Activated CD8-positive, alpha-beta memory T cell treated with anti-CD3 and anti-CD28 coated beads, Interleukin-2, amount 50 U/mL, for 4 hours (primary cell): ENCODE measurements around the gene DNLZ.
"Not testable (repeated sequence)": the region's sequence is repeated elsewhere in the genome, so short reads cannot be mapped to it uniquely, and the experiment has no call there.

Experiments
- DNase-seq: peaks from one replicate; pipeline ENCODE4 v3.0.0-alpha.2; 2020

Gene DNLZ

DNA sequence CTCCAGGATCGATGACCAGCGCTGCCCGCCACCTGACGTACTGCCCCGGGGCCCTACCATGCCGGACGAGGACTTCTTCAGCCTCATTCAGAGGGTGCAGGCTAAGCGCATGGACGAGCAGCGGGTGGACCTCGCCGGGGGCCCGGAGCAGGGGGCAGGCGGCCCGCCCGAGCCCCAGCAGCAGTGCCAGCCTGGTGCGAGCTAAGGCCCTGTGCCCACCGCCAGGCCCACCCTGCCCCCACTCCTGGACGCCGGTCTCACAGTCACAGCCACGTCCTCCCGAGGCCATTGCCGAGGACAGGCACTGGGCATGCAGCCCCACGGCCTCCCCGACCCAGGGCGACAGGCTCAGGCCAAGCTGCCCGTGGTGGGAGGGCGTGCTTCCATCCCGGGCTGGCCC is 5.5 kb downstream of the DNLZ start:
- DNase-seq: no peak

DNA sequence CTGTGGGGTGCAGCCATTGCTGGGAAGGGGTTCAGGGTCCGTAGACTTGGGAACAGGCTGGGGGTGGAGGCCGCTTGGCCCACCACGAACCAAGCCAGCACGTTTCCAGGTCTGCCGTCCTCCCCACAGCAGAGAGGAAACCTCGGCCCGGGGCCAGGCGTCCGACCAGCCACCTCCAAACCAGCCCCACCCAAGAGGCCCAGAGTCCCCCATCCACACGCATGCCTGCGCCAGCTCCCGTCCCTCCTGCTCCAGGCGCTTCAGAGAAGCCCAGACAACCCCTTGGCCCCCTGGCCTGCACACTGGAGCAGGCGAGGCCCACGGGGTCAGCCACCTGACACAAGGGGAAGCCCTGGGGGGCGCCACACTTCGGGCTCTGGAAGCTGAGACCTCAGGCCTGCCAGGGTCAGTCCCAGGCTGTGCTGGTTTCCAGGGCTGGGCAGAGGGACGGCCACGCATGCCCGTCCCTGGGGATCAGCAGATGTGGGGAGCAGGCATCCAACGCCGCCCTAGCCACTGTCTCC is 6.3 kb downstream of the DNLZ start:
- no peak for DNase-seq

DNA sequence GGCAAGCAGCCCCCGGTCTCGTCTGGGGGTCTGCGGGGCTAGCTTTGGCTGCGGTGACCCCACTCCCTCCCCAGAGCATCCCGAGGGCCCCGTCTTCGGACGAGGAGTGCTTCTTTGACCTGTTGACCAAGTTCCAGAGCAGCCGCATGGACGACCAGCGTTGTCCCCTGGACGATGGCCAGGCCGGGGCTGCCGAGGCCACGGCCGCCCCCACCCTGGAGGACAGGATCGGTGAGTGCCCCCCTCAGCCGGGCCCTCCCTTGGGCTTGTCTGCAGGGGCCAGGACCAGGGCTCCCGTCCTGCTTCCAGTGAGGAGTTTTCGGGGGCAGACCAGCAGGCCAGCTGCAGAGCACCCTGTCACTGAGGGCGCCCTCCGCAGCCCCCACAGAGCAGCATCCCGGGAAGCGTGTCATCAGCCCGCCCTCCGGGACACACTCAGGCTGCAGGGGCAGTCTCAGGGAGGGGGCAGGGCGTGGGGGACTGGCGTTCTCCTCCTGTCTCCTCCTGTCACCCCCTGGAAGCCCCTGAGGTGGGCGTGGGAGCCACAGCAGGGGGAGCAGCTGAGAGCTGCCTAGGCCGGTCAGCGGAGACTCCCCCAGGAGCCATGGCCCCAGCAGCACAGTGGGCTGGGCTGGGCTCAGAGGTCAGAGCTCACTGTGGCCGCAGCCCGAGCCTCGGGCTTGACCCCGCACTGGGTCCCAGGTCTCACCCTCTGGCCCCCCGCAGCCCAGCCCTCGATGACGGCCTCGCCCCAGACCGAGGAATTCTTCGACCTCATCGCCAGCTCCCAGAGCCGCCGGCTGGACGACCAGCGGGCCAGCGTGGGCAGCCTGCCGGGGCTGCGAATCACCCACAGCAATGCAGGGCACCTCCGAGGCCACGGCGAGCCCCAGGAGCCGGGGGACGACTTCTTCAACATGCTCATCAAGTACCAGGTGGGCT is 7.7 kb downstream of the DNLZ start:
- DNase-seq: no peak

DNA sequence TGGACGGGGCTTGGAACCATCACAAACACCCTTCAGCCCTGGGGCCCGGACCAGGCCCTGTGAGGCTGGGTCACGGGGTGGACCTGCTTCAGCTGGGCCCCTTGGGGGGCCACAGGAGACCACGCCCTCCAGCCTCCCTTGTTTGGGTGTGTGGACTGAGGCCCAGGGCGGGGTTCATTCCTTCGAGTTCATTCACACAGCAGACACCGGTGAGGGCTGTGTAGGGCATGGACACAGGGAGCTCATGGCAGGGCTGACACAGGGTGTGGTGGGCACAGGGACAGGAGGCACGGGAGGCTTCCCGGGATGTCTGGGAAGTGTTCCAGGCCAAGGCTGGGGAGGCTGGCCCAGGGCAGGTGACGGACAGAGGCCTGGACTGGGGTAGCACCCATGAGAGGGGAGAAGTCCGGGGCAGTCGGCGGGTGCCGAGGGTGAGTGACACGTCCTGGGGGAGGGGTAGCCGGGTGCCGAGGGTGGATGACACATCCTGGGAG is 8.9 kb downstream of the DNLZ start:
- no peak for DNase-seq

DNA sequence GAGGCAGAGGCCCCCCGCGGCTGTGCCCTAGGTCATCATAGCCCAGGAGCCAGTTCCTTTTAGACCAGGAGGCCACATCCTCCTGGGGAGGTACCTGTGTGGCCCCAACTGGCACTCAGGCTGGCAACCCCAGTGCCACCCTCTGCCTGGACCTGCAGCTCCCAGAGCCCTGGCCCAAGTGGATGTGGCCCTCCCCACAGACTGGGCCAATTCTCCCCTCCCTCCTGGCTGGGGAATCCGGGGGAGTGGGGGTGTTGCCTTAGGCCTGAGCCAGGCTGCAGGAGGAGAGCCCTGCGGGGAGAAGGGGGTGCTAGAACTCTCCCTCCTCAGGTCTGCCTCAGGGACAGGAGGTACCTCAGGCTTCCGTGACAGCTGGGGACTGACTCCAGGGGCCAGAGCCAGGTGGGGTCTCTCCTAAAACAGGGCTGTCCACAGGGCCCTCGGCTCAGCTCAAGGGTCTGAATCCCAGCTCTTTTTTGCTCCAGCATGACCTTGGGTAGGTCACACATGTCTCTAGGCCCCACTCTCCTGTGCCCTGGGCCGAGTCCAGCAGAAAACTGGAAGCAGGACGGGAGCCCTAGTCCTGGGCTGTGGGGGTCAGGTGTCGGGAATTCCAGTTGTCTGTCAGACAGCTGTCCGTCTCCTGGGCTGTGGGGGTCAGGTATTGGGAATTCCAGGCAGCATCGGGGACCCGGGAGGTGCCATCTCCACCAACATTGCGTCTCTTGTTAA is 9.6 kb downstream of the DNLZ start:
- no peak for DNase-seq

DNA sequence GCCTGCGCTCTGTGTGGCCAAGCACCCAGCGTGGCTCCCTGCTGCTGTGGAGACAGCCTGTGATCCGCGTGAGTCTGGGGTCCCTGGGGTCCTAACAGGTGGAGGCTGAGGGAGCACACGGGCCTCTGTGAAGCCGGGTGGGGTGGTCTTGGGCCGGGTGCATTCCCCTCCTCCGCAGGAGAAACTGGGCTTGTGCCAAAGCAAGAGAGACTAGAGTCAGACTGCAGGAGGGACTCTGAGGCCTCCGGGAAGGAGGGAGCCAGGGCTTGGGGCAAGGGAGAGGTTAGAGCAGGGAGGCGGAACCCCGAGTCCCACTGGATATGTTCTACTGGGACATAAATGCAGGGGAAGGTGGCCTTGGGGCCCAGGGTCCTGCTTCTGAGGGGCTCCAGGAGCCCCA is 10.5 kb downstream of the DNLZ start:
- DNase-seq: no peak

DNA sequence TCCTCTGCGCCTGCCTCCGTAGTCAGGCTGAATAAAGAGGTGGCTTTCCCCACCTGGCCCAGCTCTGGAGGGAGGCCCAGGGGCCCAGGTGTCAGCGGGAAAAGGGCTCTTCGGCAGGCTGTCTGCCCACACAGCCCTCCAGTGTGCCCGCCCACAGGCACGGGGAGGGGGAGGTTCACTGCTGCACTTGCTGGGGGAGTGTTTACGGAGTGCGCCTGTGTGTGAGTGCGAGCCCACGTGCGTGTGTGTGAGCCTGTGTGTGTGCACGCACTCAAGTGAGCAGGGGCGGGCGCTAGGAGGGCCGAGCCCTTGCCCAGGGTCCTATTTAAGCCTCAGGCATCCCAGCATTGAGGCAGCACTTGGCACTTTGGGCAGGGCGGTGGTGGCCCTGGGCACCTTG is 10.9 kb downstream of the DNLZ start:
- DNase-seq: no peak

DNA sequence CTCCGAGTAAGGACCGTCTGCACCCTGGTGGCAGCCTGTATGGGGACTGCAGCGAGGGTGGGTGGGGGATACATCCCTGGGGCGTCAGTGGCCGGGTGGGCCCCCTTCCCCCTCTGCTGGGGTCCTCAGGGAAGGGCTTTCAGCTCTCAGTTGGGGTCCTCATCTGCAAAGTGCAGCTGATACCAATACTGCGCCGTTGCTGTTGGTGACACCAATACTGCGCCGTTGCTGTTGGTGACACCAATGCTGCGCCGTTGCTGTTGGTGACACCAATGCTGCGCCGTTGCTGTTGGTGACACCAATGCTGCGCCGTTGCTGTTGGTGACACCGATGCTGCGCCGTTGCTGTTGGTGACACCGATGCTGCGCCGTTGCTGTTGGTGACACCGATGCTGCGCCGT is 11.7 kb downstream of the DNLZ start:
- DNase-seq: not testable (repeated sequence)

DNA sequence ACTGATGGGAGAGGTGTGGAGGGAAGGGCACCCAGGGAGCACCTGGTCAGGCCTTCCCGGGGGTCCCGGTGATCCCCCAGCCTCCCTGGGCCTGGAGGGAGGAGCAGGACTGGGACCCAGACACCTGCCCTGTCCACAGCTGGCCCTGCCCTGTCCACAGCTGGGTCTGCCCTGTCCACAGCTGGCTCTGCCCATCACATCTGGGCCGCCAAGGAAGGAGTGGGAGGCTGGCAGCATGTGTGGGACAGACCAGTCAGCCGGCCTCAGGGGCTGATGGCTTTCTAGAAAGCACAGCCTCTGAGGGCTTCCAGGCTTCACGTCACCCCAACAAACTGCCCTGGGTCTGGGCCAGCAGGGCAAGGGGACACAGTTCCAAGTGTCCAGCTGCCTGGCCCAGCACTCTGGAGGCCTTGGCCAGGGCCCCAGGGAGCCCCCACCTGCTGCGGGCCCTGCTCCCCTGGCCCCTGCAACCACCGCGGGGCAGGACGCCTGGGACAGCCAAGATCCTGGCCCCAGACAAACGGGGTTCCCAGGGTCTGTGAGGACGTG is 12.2 kb downstream of the DNLZ start:
- DNase-seq: no peak

DNA sequence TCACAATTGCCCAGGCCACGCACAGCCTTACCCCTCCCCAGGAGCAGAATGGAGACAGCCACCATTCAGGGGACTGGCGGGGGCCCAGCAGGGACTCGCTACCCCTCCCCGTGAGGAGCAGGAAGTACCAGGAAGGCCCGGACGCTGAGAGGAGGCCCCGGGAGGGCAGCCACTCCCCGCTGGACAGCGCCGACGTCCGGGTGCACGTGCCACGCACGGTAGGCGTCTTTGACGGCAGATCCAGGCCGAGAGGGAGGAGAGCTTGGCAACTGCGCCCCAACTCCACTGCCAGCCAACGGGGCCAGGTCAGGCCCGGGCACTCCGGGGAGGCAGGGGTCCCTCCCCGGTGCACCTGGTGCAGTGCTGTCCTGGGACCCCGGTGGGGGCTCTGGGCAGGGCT is 14.0 kb downstream of the DNLZ start:
- no peak for DNase-seq

DNA sequence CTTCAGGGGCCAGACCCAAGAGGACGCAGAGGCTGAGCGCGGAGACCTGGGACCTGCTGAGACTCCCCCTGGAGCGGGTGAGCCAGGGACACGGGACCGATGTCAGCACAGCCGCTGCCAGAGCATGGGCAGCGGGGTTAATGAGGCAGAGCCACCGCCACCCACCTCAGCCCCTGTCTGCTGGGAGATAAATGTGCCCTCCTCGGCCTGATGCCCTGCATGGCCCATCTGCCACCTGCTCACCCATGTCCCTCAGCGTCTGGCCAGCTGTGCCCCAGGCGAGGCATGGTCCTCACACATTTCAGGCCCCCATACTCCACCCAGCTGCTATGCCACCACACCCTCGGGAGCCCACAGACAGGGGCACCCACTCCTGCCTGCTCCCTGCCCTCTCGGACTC is 14.9 kb downstream of the DNLZ start:
- no peak for DNase-seq

DNA sequence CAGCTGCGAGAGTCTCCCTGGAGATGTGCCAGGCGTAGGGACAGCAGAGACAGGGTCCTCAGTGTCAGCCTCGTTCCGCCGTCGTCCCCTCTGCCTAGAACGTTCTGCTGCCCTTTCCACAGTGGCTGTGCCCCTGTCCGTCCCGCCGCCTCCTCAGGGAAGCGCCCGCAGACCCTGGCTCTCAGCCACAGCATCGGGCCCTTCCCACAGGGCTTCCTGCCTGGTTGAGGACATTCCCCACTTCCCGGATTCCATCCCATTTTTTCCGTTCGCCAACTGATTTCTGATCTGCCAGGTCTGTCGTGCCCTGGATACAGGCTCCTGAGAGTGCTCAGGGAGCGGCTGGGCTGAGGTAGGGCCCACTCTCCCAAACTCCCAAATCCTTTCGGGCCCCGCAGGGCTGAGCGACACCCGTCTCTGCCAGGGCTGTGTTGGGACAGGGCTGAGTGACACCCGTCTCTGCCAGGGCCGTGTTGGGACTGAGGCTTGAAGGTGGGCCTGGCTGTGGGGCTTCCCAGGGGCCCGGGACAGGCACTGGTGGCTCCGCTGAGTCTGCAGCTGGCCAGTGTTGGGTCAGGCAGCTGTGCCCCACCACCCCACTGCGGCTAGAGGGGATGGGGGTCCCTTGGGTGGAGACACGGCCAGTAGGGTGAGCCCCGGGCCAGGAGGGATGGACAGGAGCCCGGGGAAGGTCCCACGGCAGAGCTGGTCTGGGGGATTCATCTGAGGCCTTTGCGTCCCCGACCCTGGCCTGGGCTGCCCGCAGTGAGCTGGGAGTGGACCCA is 15.9 kb downstream of the DNLZ start:
- DNase-seq: no peak

DNA sequence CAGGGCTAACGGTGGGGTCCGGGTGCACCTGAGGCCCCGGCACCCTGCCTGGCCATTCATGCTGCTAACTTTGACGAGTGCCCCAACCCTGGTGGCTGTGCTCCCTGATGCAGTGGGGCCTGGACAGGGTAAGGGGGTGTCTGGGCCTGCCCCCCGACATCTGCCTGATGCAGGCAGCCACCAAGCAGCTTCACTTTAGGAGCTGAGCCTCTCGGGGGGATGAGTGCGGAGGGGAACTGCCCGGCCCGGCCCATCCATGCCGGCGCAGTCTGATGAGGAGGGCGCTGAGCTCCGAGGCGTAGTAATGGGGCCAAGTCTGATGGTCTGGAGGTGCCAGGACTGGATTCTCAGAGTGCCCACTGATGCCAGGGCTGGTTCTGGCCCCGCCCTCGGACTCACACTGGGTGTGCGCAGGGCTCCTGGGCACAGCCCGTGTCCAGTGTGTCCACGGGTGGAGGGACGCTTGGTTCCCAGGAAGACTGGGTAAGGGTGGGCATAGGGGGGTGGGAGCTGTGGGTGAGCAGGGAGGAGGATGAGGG is 16.5 kb downstream of the DNLZ start:
- DNase-seq: no peak

DNA sequence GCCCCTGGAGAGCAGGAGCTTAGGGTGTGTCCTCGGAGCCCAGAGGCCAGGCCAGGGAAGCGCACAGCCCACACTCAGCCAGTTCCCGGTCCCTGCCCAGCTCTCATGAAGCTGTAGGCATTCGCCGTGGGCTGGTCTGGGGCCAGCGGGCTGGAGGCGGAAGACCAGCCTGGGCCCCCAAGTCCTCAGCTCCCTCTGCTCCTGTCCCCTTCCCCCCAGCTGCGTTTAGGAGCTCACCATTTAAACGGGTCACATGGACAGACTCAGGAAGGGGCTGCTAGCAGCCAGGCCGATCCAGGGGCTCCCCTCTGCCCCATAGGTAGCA is 17.4 kb downstream of the DNLZ start:
- no peak for DNase-seq

DNA sequence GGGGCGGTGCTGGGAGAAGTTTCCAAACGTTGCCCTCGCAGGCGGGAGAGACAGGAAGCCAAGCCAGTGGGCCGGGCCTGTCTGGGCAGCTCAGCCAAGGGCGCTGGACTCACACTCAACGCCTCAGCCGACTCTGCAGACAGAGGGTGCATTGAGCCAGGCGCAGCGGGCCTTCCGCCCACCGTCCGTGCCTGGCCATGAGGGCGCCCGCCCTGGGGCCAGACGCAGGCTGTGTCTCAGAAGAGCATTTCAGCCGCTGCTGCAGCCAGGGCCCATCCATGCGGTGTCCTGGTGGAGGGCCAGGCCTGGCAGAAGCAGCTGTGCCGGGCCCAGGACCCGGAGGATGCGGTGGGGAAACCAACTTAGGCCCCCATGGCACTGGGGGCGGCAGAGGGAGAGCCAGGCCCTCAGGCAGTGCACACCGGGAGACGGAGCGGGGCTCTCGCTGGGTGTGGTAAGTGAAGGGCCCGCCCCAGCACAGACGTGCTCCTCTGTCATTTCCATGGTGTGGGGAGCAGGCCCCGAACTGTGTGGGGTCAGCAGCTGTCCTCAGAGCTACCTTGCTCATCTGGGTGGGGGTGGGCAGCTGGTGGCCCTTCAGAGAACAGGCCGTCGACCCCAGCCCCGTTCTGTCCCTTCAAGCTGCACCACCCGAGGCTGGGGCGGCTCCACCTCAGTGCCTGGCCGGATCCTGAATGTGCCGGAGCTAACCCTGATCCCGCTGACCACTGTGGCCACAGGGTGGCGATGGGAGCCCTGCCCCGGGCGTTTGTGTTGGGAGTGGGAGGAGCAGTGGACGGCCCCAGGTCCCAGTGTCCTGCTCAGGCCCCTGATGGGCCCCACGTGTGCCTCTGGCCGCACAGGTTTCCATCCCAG is 18.0 kb downstream of the DNLZ start:
- no peak for DNase-seq

DNA sequence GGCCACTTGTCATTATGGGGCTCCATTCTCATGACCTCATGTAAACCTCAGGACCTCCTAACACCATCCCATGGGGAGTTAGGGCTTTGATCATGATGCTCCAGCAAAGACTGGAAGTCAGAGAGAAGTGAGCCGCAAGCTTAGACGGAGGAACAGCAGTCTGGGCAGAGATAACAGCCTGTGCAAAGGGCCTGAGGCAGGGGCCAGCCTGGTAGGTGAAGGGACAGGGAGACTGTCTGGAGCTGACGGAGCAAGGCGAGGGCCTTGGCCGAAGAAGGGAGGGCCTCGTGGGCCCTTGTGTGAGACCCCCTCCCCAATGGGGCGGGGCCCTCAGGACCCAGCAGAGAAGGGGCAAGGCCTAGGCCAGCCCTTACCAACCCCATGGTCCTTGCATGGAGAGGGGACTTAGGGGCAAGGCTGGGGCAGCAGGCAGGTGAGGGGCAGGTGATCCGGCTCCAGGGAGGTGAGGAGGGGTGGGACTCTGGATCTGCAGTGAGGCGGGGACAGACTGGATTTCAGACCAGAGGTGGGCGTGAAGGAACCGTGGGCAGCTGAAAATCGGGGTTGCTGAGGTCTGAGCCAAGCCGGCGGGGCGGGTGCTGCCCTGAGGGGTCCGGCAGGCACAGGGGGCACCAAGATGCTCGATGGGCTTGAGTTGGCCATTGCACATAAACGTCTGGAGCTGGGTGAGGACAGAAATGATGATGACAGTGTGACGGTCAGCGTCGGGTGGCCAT is 18.8 kb downstream of the DNLZ start:
- no peak for DNase-seq

DNA sequence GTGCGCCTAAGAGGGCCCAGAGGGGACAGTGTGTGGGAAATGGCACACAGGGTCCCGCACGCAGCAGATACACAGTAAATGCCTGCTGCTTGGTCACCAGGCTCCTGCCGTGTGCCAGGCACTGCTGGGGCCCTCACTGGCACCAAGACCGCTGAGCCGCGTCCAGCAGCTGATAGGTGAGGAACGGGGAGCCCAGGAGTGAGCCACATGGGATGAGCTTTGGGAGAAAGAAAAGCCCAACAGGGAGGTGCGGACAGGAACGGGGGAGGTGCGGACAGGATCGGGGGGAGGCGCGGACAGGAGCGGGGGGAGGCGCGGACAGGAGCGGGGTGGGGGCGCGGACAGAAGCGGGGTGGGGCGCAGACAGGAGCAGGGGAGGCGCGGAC is 19.7 kb downstream of the DNLZ start:
- DNase-seq: no peak

DNA sequence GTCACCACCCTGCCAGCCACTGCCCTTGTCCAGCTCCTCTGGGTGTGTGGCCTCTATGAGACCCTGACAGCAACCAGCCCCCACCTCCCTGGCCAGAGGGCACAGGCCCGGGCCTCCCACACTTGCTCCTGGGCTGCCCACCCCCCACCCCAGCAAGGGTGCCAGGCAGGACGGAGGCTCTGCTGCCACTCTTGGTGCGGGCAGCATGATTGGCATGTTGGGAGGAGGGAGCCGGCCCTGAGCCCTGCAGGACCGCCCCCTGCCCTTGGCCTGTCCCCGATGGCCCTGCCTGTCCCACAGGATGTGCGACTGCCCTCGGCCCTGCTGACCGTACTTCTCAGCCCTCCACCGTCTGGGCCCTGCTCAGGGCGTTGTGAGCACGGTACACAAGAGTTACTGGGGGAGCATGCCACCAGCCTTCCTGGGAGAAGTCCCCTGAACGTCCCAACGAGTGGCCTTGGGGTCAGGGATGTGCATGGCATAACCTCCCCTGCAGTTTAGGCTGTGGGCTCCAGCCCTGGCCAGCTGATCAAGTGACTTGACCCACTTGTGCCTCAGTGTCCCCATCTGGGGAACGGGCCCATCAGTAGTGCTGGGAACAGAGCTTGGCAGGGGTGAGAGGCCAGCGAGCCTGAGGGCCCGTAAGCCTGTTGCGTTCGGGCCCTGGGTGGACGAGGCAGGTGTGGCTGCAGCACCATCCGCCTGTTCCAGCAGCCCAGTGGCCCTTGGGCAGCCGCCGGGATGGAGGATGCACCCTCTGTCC is 20.2 kb downstream of the DNLZ start:
- no peak for DNase-seq

DNA sequence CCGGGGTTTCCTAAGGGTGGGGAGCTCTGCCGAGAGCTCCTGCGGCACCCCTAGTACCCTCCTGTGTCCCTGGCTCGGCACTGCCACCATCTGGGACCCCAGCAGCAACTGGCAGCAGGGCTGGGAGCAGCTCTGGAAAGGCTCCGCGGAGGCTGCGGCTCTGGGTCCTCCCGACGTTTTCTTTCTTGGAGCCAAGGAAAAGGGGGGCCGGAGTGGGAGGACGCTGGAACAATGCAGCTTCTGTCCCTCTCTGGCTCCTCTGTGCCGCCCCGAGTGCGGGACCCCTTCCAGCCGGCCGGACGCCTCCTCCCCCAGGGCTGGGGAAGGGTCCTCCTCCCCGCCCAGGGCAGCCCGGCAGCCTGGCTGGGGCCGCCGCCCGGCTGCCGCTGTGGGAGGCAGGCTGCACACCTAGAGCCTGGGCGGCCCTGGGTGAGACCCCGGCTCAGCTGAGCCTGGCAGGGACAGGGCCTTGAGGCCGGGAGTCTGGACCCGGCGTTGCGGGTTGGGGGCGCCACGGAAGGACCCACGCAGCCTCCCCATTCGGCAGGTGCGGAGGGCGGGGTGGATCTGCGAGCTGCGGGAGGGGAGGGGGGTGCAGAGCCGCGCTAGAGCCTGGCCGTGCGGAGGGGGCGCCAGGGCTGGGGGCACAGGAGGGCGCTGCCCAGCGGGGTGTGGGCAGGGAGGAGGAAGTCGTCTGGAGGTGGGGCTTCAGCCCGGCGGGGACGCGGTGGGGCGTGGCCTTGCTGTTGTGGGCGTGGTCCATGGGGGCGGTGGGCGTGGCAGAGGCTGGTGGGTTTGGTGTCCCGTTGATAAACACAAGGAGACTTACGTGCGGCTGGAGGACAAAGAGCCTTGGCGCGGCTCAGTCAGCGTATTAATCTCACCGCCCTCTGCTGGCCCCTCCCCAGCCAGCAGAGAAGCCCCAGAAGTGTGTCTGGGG is 21.1 kb downstream of the DNLZ start:
- peak; percentile 52 for DNase-seq
